SK-N-SH (cell line): Measurements from ENCODE around the gene UBE2I. TPM values are rescaled to one million over a fixed set of nuclear protein-coding genes. Genes with fewer than 3 reads are reported as not detected.

Source experiments
- CTCF ChIA-PET: fragments of 300-600, 350-600 bp; formaldehyde crosslinking; extraction: SDS; loops from one replicate; lab custom pipeline; 2021; lab: Yijun Ruan, JAX
- POLR2A ChIA-PET: fragments of 350-600 bp; sonication (Branson Sonifier 250); formaldehyde crosslinking; extraction: SDS; loops from one replicate; lab custom pipeline; 2020; ENCODE audit warnings: antibody characterized with exemption, inconsistent platforms; lab: Yijun Ruan, JAX
- DNase-seq: peaks from one replicate; pipeline ENCODE4 v3.0.0; 2012
- H2AFZ ChIP-seq: fragments of 200-600 bp; sonication (generic); 2 replicates; pipeline ENCODE4 v1.8.1; 2016; ENCODE audit warnings: antibody characterized with exemption, mild to moderate bottlenecking, low read depth
- H3F3A ChIP-seq: fragments of 200-600 bp; sonication (generic); replicated peaks from 2 replicates; pipeline ENCODE3; 2016; ENCODE audit warnings: antibody characterized with exemption, mild to moderate bottlenecking; ENCODE audit not compliant: insufficient read depth
- H3K27ac ChIP-seq, 2 experiments: fragments of 200-500 bp in 1 of 2; fragments of 200-600 bp in 1 of 2; sonication (Bioruptor generic) in 1 of 2; sonication (generic), shearing (Covaris generic) in 1 of 2; 2 replicates each; pipeline versions ENCODE4 v1.5.1 to v1.6.1; 2014 to 2016; ENCODE audit warnings: low read depth in 2 of 2, inconsistent platforms in 1 of 2, low read length in 1 of 2, mild to moderate bottlenecking in 1 of 2, mixed read lengths in 1 of 2
- H3K27me3 ChIP-seq: fragments of 200-600 bp; sonication (generic), shearing (Covaris generic); 2 replicates; pipeline ENCODE4 v1.6.1; 2016; ENCODE audit warnings: mixed run types; ENCODE audit not compliant: insufficient read depth
- H3K36me3 ChIP-seq, 2 experiments: fragments of 200-500 bp in 1 of 2; fragments of 200-600 bp in 1 of 2; sonication (Bioruptor generic) in 1 of 2; sonication (generic) in 1 of 2; replicated peaks in 1 of 2; 2 replicates each; pipeline versions ENCODE3 to v1.5.1; 2014 to 2016; ENCODE audit warnings: low read length in 1 of 2, mild to moderate bottlenecking in 1 of 2; ENCODE audit not compliant: insufficient read depth in 2 of 2, control insufficient read depth in 1 of 2
- H3K4me1 ChIP-seq, 2 experiments: fragments of 200-500 bp in 1 of 2; fragments of 200-600 bp in 1 of 2; sonication (Bioruptor generic) in 1 of 2; sonication (generic), shearing (Covaris generic) in 1 of 2; 2 replicates each; pipeline versions ENCODE4 v1.5.1 to v1.6.1; 2014 to 2016; ENCODE audit warnings: low read depth in 1 of 2, low read length in 1 of 2, mixed run types in 1 of 2; ENCODE audit not compliant: insufficient read depth in 2 of 2, control insufficient read depth in 1 of 2
- H3K4me2 ChIP-seq: fragments of 200-600 bp; sonication (generic), shearing (Covaris generic); 2 replicates; pipeline ENCODE4 v1.6.1; 2017; ENCODE audit warnings: mixed run types
- H3K4me3 ChIP-seq, 2 experiments: fragments of 200-500 bp in 1 of 2; fragments of 200-600 bp in 1 of 2; sonication (Bioruptor generic) in 1 of 2; sonication (generic), shearing (Covaris generic) in 1 of 2; 2 replicates each; pipeline versions ENCODE4 v1.5.1 to v1.8.1; 2014 to 2016; ENCODE audit warnings: low read depth in 2 of 2, inconsistent platforms in 1 of 2, low read length in 1 of 2, mild to moderate bottlenecking in 1 of 2, mixed read lengths in 1 of 2, moderate library complexity in 1 of 2
- H3K79me2 ChIP-seq: fragments of 200-600 bp; sonication (generic); 2 replicates; pipeline ENCODE4 v1.8.1; 2017; ENCODE audit warnings: mild to moderate bottlenecking; ENCODE audit not compliant: insufficient read depth
- H3K9ac ChIP-seq: fragments of 200-600 bp; sonication (generic); 2 replicates; pipeline ENCODE4 v1.6.1; 2017; ENCODE audit warnings: mixed run types
- H3K9me2 ChIP-seq: fragments of 200-600 bp; sonication (generic); 2 replicates; pipeline ENCODE4 v1.6.1; 2017; ENCODE audit warnings: mixed run types
- H3K9me3 ChIP-seq: fragments of 200-600 bp; sonication (generic); 2 replicates; pipeline ENCODE4 v1.6.1; 2017; ENCODE audit warnings: mixed run types, mild to moderate bottlenecking, moderate library complexity
- H4K20me1 ChIP-seq: fragments of 200-600 bp; sonication (generic); 2 replicates; pipeline ENCODE4 v1.6.1; 2017; ENCODE audit warnings: mild to moderate bottlenecking, mixed run types; ENCODE audit not compliant: insufficient read depth
- CTCF ChIP-seq: fragments of 200-600 bp; sonication (generic); IDR thresholded peaks from 2 replicates; pipeline ENCODE4 v1.6.1; 2017; ENCODE audit warnings: antibody characterized with exemption, mild to moderate bottlenecking, moderate library complexity
- ELF1 ChIP-seq: IDR thresholded peaks from 2 replicates; pipeline ENCODE4 v1.4.0; 2012
- EZH2phosphoT487 ChIP-seq: fragments of 200-600 bp; sonication (generic); IDR thresholded peaks from 2 replicates; pipeline ENCODE4 v1.6.1; 2017; ENCODE audit warnings: low read depth, mixed run types, mild to moderate bottlenecking, antibody characterized with exemption, moderate library complexity, borderline replicate concordance
- FOSL2 ChIP-seq: IDR thresholded peaks from 2 replicates; pipeline ENCODE4 v1.4.0; 2012; ENCODE audit warnings: low read depth, mild to moderate bottlenecking, moderate library complexity, borderline replicate concordance
- FOXJ3 ChIP-seq: sonication (generic); formaldehyde crosslinking; IDR thresholded peaks from 2 replicates; pipeline ENCODE4 v1.5.1; 2020; ENCODE audit warnings: mild to moderate bottlenecking, missing genetic modification reagents
- MXI1 ChIP-seq: IDR thresholded peaks from 2 replicates; pipeline ENCODE4 v1.6.1; 2012; ENCODE audit warnings: mild to moderate bottlenecking, low read depth, low read length, improper control_type of control experiment
- POLR2AphosphoS5 ChIP-seq: IDR thresholded peaks from 2 replicates; pipeline ENCODE4 v1.6.1; 2012; ENCODE audit warnings: low read depth, low read length
- RAD21 ChIP-seq: IDR thresholded peaks from 2 replicates; pipeline ENCODE4 v1.6.1; 2012; ENCODE audit warnings: mild to moderate bottlenecking, low read length
- REST ChIP-seq: IDR thresholded peaks from 2 replicates; pipeline ENCODE4 v1.6.1; 2012; ENCODE audit warnings: mild to moderate bottlenecking, low read depth, low read length, moderate library complexity
- RXRA ChIP-seq: IDR thresholded peaks from 2 replicates; pipeline ENCODE4 v1.4.0; 2012; ENCODE audit warnings: low read depth, mild to moderate bottlenecking, borderline replicate concordance
- SIN3A ChIP-seq: IDR thresholded peaks from 2 replicates; pipeline ENCODE4 v1.6.1; 2012; ENCODE audit warnings: low read depth, mild to moderate bottlenecking, low read length, moderate library complexity, borderline replicate concordance
- SMC3 ChIP-seq: IDR thresholded peaks from 2 replicates; pipeline ENCODE4 v1.6.1; 2012; ENCODE audit warnings: low read depth, low read length, improper control_type of control experiment
- TCF12 ChIP-seq: IDR thresholded peaks from 2 replicates; pipeline ENCODE4 v1.4.0; 2012
- TEAD4 ChIP-seq: IDR thresholded peaks from 2 replicates; pipeline ENCODE4 v1.4.0; 2012; ENCODE audit warnings: mild to moderate bottlenecking, borderline replicate concordance; ENCODE audit not compliant: insufficient read depth
- USF2 ChIP-seq: fragments of 150-350 bp; IDR thresholded peaks from 2 replicates; pipeline ENCODE4 v1.6.1; 2017; ENCODE audit warnings: antibody characterized with exemption, low read length, low read depth, borderline replicate concordance
- WGBS: methylation state at CpG from one replicate; pipeline ENCODE4 v1.1.6; 2017; ENCODE audit warnings: low lambda C conversion rate; 5-methylcytosine and 5-hydroxymethylcytosine counted together
- polyA plus RNA-seq, 3 experiments: library from polyadenylated mRNA; depleted of rRNA; stranded (reverse); fragments of >200 nt; gene quantifications; 2 replicates each; pipeline ENCODE4 v1.2.3, GENCODE V29; 2012
- TF ChIP-seq, protein P1 (sequence below): fragments of 150-350 bp; IDR thresholded peaks from 2 replicates; pipeline ENCODE4 v1.6.1; 2016; ENCODE audit warnings: mild to moderate bottlenecking, low read depth, low read length
- TF ChIP-seq, protein P2 (sequence below): IDR thresholded peaks from 2 replicates; pipeline ENCODE4 v1.4.0; 2012; ENCODE audit warnings: low read depth

Gene UBE2I
- polyA plus RNA-seq, 1 of the 3 experiments (the other 2 are of a cell fraction), result 107 TPM

DNA sequence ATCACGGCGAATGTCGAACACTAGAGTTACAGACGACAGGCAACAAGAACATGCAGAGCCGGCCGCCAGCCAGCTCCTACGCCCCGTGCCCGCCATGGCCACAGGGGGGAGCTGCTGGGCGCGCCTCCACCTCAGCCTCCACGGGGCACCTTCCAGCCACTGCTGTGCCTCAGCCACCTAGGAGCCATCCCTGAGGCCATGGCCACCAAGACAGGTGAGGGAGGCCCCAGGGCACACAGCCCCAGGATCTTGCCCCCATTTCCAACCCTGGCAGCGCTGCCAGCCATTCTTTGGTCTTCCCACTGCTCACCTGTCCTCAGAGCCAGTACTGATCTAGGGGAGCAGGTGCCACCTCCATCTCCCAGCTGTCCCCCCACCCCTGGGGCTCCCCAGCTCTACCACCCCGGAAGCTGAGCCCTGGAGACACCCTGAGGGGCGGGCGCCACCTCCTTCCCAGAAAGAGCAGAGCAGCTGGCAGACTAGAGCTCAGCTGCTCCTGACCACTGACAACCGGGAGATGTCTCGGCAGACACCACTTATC, 54.1 kb downstream of the UBE2I start:
- TF ChIP-seq USF2 (no peak), RAD21 (peak; percentile 33; the same call in 1 of the 2 replicates), CTCF (peak; percentile 67), SMC3 (peak; percentile 47)
- Histone ChIP-seq H3K9ac (no peak overlapping the region), H3K4me2 (no peak overlapping the region), H3K9me2 (no peaks in the 10 kb centered on the region), H3K4me1 (no peaks in the 10 kb centered on the region), H3K79me2 (peaks cover 41% of the 10 kb centered on the region; the same call in 1 of the 2 replicates), H3K36me3 (peaks cover 10 to 54% of the 10 kb centered on the region in 2 experiments), H4K20me1 (peaks cover 11% of the 10 kb centered on the region; the same call in 1 of the 2 replicates), H3K27ac (no peak overlapping the region), H3K27me3 (no peaks in the 10 kb centered on the region), H3K4me3 (no peak overlapping the region), H3K9me3 (no peaks in the 10 kb centered on the region), H2AFZ (no peak overlapping the region), H3F3A (peaks cover 13% of the 10 kb centered on the region)
- peak; percentile 88 for DNase-seq
- 78% methylated on average over 18 of the region's 18 CpGs for WGBS
- POLR2A ChIA-PET, result interaction anchor here (0.7 to 1.1 kb wide), 2 partner anchors 10 to 66 kb away, joined by 3 read pairs; no protein-coding TSS in a partner anchor
- CTCF ChIA-PET, result interaction anchor here (0.8 to 3.9 kb wide), 19 partner anchors 8 to 315 kb away, joined by 3 to 39 read pairs (median 5); partner anchors contain the start of genes JPT2 and UQCC4

DNA sequence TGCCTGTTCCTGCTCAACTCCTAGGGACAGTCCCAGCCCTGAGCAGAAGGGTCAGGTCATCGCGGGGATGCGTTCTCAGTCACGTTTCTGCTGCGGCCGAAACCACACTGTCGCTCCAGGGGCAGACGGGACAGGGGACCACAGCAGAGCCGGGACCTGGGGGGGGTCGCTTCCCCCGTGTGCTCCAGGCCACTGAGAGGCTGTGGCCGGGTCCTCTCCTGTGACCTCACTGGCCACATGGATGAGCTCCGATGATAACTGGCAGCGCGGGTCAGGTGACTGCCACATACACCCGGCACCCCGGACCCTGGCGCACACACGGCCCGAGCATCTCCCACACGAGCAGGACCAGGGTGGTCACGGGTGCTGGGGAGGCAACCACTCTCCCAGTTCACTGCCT, 55.1 kb downstream of the UBE2I start:
- POLR2A ChIA-PET, result no interaction called here
- CTCF ChIA-PET, result interaction anchor here (0.7 to 3.9 kb wide), 10 partner anchors 9 to 314 kb away, joined by 3 to 39 read pairs (median 4); partner anchors contain the start of gene JPT2
- TF ChIP-seq MXI1, result no peak
- no peak for TF ChIP-seq POLR2AphosphoS5
- TF ChIP-seq, protein P1, sequence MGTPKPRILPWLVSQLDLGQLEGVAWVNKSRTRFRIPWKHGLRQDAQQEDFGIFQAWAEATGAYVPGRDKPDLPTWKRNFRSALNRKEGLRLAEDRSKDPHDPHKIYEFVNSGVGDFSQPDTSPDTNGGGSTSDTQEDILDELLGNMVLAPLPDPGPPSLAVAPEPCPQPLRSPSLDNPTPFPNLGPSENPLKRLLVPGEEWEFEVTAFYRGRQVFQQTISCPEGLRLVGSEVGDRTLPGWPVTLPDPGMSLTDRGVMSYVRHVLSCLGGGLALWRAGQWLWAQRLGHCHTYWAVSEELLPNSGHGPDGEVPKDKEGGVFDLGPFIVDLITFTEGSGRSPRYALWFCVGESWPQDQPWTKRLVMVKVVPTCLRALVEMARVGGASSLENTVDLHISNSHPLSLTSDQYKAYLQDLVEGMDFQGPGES, result no peak
- TF ChIP-seq USF2, result no peak
- TF ChIP-seq EZH2phosphoT487, result no peak
- no peak for TF ChIP-seq TEAD4
- TF ChIP-seq RXRA, result no peak
- no peak for TF ChIP-seq TCF12
- TF ChIP-seq ELF1, result no peak
- TF ChIP-seq, protein P2, sequence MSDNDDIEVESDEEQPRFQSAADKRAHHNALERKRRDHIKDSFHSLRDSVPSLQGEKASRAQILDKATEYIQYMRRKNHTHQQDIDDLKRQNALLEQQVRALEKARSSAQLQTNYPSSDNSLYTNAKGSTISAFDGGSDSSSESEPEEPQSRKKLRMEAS, result no peak
- TF ChIP-seq SIN3A, result no peak
- no peak for TF ChIP-seq REST
- TF ChIP-seq SMC3, result no peak
- TF ChIP-seq FOSL2, result no peak
- no peak for TF ChIP-seq FOXJ3 (CRISPR knock-in tag)

More for the DNA sequence above, 55.1 kb downstream of the UBE2I start:
- H3K36me3 ChIP-seq, result peaks cover 10 to 54% of the 10 kb centered on the region in 2 experiments
- H3K79me2 ChIP-seq, result peaks cover 32% of the 10 kb centered on the region; the same call in 1 of the 2 replicates
- no peak overlapping the region for H3K9ac ChIP-seq
- 87% methylated on average over 11 of the region's 22 CpGs for WGBS
- H3K27ac ChIP-seq, result no peak overlapping the region
- H3F3A ChIP-seq, result peaks cover 11% of the 10 kb centered on the region
- H3K9me3 ChIP-seq, result no peaks in the 10 kb centered on the region
- H3K4me1 ChIP-seq, result no peaks in the 10 kb centered on the region
- no peaks in the 10 kb centered on the region for H3K27me3 ChIP-seq
- peaks cover 10% of the 10 kb centered on the region; the same call in 1 of the 2 replicates for H4K20me1 ChIP-seq
- H3K4me3 ChIP-seq, result no peak overlapping the region
- H3K9me2 ChIP-seq, result no peaks in the 10 kb centered on the region
- no peak overlapping the region for H2AFZ ChIP-seq
- no peak overlapping the region for H3K4me2 ChIP-seq
- DNase-seq, result no peak
